ENCODE measurements around the gene FBXW11. TPM values are rescaled to one million over a fixed set of nuclear protein-coding genes. Genes with fewer than 3 reads are reported as not detected.

FBXW11 gene
- total RNA-seq, 2 donors from 2014 or later: 25.9 to 35.5 TPM

- H3K27ac ChIP-seq: no peak overlapping the region
- no peak for DNase-seq
- no peak overlapping the region for H3K4me3 ChIP-seq
- no peaks in the 10 kb centered on the region for H3K9me3 ChIP-seq
- H3K4me1 ChIP-seq: no peaks in the 10 kb centered on the region
- H3K9ac ChIP-seq (ENCODE audit: low read depth in 2 of 2, low read length in 2 of 2): no peak overlapping the region
- no peak for TF ChIP-seq CTCF (IDR thresholded peaks at IDR 0.05)
- intact Hi-C loops (cut with DNase I): no loop called here
- no peaks in the 10 kb centered on the region for H3K27me3 ChIP-seq
- H3K36me3 ChIP-seq: no peaks in the 10 kb centered on the region
Measured at GRCh38 chr5:171813813-171814490, 192.5 kb downstream of the FBXW11 start.

GRCh38 chr5:171813270-171813669 is 193.2 kb downstream of the FBXW11 start:
- H3K27me3 ChIP-seq: no peaks in the 10 kb centered on the region
- H3K27ac ChIP-seq: no peak overlapping the region
- TF ChIP-seq CTCF (IDR thresholded peaks at IDR 0.05): no peak
- no peaks in the 10 kb centered on the region for H3K4me1 ChIP-seq
- H3K36me3 ChIP-seq: no peaks in the 10 kb centered on the region
- no peaks in the 10 kb centered on the region for H3K9me3 ChIP-seq
- no peak overlapping the region for H3K4me3 ChIP-seq
- no peak overlapping the region for H3K9ac ChIP-seq (ENCODE audit: low read depth in 2 of 2, low read length in 2 of 2)
- DNase-seq: no peak
- intact Hi-C loops (cut with DNase I): no loop called here

Other genes starting within 250 kb of the FBXW11 start
- not detected for gene SMIM23, start 220.8 kb downstream of the FBXW11 start, total RNA-seq
- gene STK10, start 181.6 kb upstream of the FBXW11 start, total RNA-seq: 10 to 100 TPM; 16.1 to 23.2 TPM
- not detected for gene EFCAB9, start 187.5 kb upstream of the FBXW11 start, total RNA-seq

Data from colonic mucosa (tissue), 4 donors.